GM18951 (cell line): ENCODE results near the gene FGF23.

Source experiments
- POLR2A ChIP-seq: IDR thresholded peaks from 4 replicates; pipeline ENCODE4 v1.6.1; 2011; ENCODE audit warnings: mild to moderate bottlenecking; ENCODE audit not compliant: insufficient read length, insufficient read depth; ENCODE audit errors: extremely low read depth
- in situ Hi-C: fragments of 300-500 bp; cut with MboI; formaldehyde crosslinking; loops from one replicate; pipeline ENCODE4 v1.12.0; 2022; ENCODE audit warnings: low sequenced_read_pairs, mixed read lengths, inconsistent platforms; ENCODE audit not compliant: unreplicated experiment

FGF23 gene

GRCh38 chr12:4402996-4403395 is 23.5 kb upstream of the FGF23 start:
- no peak for TF ChIP-seq POLR2A
- in situ Hi-C loops = no loop called here

GRCh38 chr12:4401117-4401516 is 21.6 kb upstream of the FGF23 start:
- no peak for TF ChIP-seq POLR2A
- in situ Hi-C loops = no loop called here

GRCh38 chr12:4395818-4396217 is 16.3 kb upstream of the FGF23 start:
- in situ Hi-C loops = no loop called here

GRCh38 chr12:4393211-4393610 is 13.7 kb upstream of the FGF23 start:
- in situ Hi-C loops = no loop called here
- TF ChIP-seq POLR2A = no peak

More at GRCh38 chr12:4395818-4396217, 16.3 kb upstream of the FGF23 start:
- TF ChIP-seq POLR2A = no peak

GRCh38 chr12:4392223-4392742 is 12.8 kb upstream of the FGF23 start:
- in situ Hi-C loops = no loop called here

GRCh38 chr12:4388662-4389061 is 9.2 kb upstream of the FGF23 start:
- in situ Hi-C loops = no loop called here
- no peak for TF ChIP-seq POLR2A

More at GRCh38 chr12:4392223-4392742, 12.8 kb upstream of the FGF23 start:
- TF ChIP-seq POLR2A = no peak

- in situ Hi-C loops = no loop called here
- TF ChIP-seq POLR2A = no peak
Measured at GRCh38 chr12:4388032-4388431, 8.5 kb upstream of the FGF23 start.

- TF ChIP-seq POLR2A = no peak
- in situ Hi-C loops = no loop called here
Measured at GRCh38 chr12:4387607-4388006, 8.1 kb upstream of the FGF23 start.

GRCh38 chr12:4386801-4387200 is 7.3 kb upstream of the FGF23 start:
- TF ChIP-seq POLR2A = no peak
- in situ Hi-C loops = no loop called here

- no peak for TF ChIP-seq POLR2A
Measured at GRCh38 chr12:4383304-4383865, 3.9 kb upstream of the FGF23 start.

GRCh38 chr12:4380332-4380731 is 820 bp upstream of the FGF23 start:
- TF ChIP-seq POLR2A = no peak
- in situ Hi-C loops = no loop called here

More at GRCh38 chr12:4383304-4383865, 3.9 kb upstream of the FGF23 start:
- in situ Hi-C loops = no loop called here

GRCh38 chr12:4378772-4379171 is 740 bp downstream of the FGF23 start:
- no peak for TF ChIP-seq POLR2A
- in situ Hi-C loops = no loop called here

- no peak for TF ChIP-seq POLR2A
- in situ Hi-C loops = no loop called here
Measured at GRCh38 chr12:4375449-4375848, 4.1 kb downstream of the FGF23 start.

- in situ Hi-C loops = no loop called here
- no peak for TF ChIP-seq POLR2A
Measured at GRCh38 chr12:4372653-4373052, 6.9 kb downstream of the FGF23 start.

- no peak for TF ChIP-seq POLR2A
- in situ Hi-C loops = no loop called here
Measured at GRCh38 chr12:4370265-4370664, 9.2 kb downstream of the FGF23 start.

- in situ Hi-C loops = no loop called here
- no peak for TF ChIP-seq POLR2A
Measured at GRCh38 chr12:4369548-4369947, 10.0 kb downstream of the FGF23 start.
